K562 (cell line): ENCODE measurements around the gene NAA38. TPM values are rescaled to one million over a fixed set of nuclear protein-coding genes. Genes with fewer than 3 reads are reported as not detected.

Experiments
- FIP1L1 ChIP-seq: fragments of 200-400 bp; formaldehyde crosslinking; IDR thresholded peaks from 2 replicates; pipeline ENCODE4 v1.6.1; 2018; ENCODE audit warnings: mild to moderate bottlenecking, low read depth, low read length; ENCODE audit not compliant: poor library complexity, severe bottlenecking
- HEY1 ChIP-seq: fragments of 250-450 bp; sonication (Bioruptor Pico); IDR thresholded peaks from 2 replicates; pipeline ENCODE4 v1.5.0; 2020; ENCODE audit warnings: mild to moderate bottlenecking, moderate library complexity, borderline replicate concordance
- ILF3 ChIP-seq: fragments of 450-650 bp; IDR thresholded peaks from 2 replicates; pipeline ENCODE4 v1.6.1; 2018; ENCODE audit warnings: antibody characterized with exemption, mild to moderate bottlenecking, moderate library complexity, borderline replicate concordance
- MYC ChIP-seq, 2 experiments: fragments of 250-450 bp in 1 of 2; sonication (Bioruptor Pico) in 1 of 2; IDR thresholded peaks; 2 replicates each; pipeline versions ENCODE4 v1.5.1 to v1.6.1; 2012 to 2021; ENCODE audit warnings: low read depth in 2 of 2, borderline replicate concordance in 1 of 2, improper control_type of control experiment in 1 of 2, low read length in 1 of 2, mild to moderate bottlenecking in 1 of 2, moderate library complexity in 1 of 2
- PHF21A ChIP-seq: fragments of 450-650 bp; IDR thresholded peaks from 2 replicates; pipeline ENCODE4 v1.6.1; 2017; ENCODE audit warnings: low read depth, borderline replicate concordance
- PML ChIP-seq: IDR thresholded peaks from 2 replicates; pipeline ENCODE4 v1.6.1; 2012; ENCODE audit warnings: low read length, inconsistent platforms
- SMARCA5 ChIP-seq: fragments of 450-650 bp; IDR thresholded peaks from 2 replicates; pipeline ENCODE4 v1.6.1; 2016
- TAF1 ChIP-seq: IDR thresholded peaks from 2 replicates; pipeline ENCODE4 v1.6.1; 2011; ENCODE audit warnings: mild to moderate bottlenecking, low read length, moderate library complexity; ENCODE audit not compliant: insufficient read depth, control insufficient read depth, severe bottlenecking; ENCODE audit errors: extremely low read depth
- XRCC4 ChIP-seq: IDR thresholded peaks from one replicate; pipeline ENCODE4 v1.6.1; 2011; ENCODE audit not compliant: insufficient read depth, insufficient read length; ENCODE audit errors: extremely low read depth
- ZNF408 ChIP-seq: fragments of 250-450 bp; sonication (Bioruptor Pico); IDR thresholded peaks from 2 replicates; pipeline ENCODE4 v1.4.0; 2020; ENCODE audit warnings: low read depth, mild to moderate bottlenecking, moderate library complexity
- ZNF583 ChIP-seq: fragments of 250-450 bp; sonication (Bioruptor Pico); IDR thresholded peaks from 2 replicates; pipeline ENCODE4 v1.4.0; 2020
- polyA plus RNA-seq, 8 experiments: library from polyadenylated mRNA; depleted of rRNA in 4 of 8; stranded (reverse) in 5 of 8; unstranded in 3 of 8; fragments of >200 nt; fragmentation: Nextera tagmentation in 2 of 8; fragmentation: Illumina TruSeq in 1 of 8; extraction: Ambion mirVana in 2 of 8; extraction: Trizol in 1 of 8; gene quantifications; 2 replicates each; pipeline versions ENCODE4 v1.2.1 to v1.2.3, GENCODE V29; 2011 to 2014; ENCODE audit warnings: inconsistent platforms in 1 of 8, missing spikeins in 1 of 8
- total RNA-seq, 7 experiments: library from RNA; depleted of rRNA in 6 of 7; stranded (reverse); fragments of >200 nt in 6 of 7; fragmentation: Illumina TruSeq in 2 of 7; extraction: Trizol in 2 of 7; gene quantifications; 2 replicates each; pipeline versions ENCODE4 v1.2.1 to v1.2.3, GENCODE V29; 2011 to 2021; ENCODE audit warnings: low replicate concordance in 1 of 7
- TF ChIP-seq, protein P1 (sequence below): sonication (generic); formaldehyde crosslinking; IDR thresholded peaks from 2 replicates; pipeline ENCODE4 v1.8.1; 2023; ENCODE audit warnings: missing genetic modification reagents, mild to moderate bottlenecking, borderline replicate concordance
- TF ChIP-seq, protein P2 (sequence below): IDR thresholded peaks from 2 replicates; pipeline ENCODE4 v1.6.1; 2016; ENCODE audit warnings: missing genetic modification characterization, missing compliant biosample characterization
- TF ChIP-seq, protein P3 (sequence below), 2 experiments: IDR thresholded peaks; 2 replicates each; pipeline ENCODE4 v1.6.1; 2011; ENCODE audit warnings: borderline replicate concordance in 1 of 2, control low read depth in 1 of 2, low read depth in 1 of 2, low read length in 1 of 2, mild to moderate bottlenecking in 1 of 2, mixed read lengths in 1 of 2, moderate library complexity in 1 of 2; ENCODE audit not compliant: insufficient read depth in 1 of 2, insufficient read length in 1 of 2, poor library complexity in 1 of 2, severe bottlenecking in 1 of 2; ENCODE audit errors: extremely low read depth in 1 of 2
- TF ChIP-seq, protein P4 (sequence below): fragments of 250-450 bp; sonication (Bioruptor Pico); IDR thresholded peaks from 2 replicates; pipeline ENCODE4 v1.5.0; 2021; ENCODE audit warnings: mild to moderate bottlenecking, borderline replicate concordance

NAA38 gene
- total and polyA plus RNA-seq, 9 of the 15 experiments (the other 6 are each of a cell fraction or from before 2014, with no cell fraction given) = 16.4 to 99.8 (median 57.3) TPM

DNA sequence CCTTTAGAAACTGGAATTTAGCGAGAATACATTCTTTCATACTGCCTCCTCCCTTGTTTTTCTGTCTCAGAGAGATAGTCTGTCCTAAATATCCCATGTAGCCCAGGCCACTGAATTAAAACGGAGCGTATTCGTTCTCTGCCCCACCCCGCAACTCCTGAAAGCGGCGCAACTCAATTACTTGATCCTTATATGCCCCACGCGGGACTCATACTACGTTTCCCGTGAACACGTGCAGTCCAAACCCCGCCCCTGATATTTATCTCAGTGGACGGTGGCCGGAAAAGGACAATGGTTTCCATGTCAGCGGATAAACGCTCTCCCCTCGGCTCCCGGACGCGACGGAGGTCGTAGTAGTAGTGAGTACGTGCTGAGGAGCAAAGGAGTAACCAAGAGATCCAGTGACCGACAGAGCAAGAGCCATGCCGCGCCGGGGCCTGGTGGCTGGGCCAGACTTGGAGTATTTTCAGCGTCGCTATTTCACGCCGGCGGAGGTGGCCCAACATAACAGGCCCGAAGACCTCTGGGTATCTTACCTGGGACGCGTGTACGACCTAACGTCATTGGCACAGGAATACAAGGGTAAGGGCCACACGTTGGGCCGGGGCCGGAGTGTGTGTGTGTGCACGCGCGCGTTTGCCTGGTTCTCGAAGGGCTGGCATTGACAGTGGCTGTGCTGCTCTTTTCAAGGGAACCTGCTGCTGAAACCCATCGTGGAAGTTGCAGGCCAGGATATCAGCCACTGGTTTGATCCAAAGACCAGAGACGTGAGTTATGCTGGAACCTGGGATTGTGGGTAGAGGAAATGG is 558 bp upstream of the NAA38 start, which contains the start of gene CYB5D1 (continued):
- TF ChIP-seq, protein P1, sequence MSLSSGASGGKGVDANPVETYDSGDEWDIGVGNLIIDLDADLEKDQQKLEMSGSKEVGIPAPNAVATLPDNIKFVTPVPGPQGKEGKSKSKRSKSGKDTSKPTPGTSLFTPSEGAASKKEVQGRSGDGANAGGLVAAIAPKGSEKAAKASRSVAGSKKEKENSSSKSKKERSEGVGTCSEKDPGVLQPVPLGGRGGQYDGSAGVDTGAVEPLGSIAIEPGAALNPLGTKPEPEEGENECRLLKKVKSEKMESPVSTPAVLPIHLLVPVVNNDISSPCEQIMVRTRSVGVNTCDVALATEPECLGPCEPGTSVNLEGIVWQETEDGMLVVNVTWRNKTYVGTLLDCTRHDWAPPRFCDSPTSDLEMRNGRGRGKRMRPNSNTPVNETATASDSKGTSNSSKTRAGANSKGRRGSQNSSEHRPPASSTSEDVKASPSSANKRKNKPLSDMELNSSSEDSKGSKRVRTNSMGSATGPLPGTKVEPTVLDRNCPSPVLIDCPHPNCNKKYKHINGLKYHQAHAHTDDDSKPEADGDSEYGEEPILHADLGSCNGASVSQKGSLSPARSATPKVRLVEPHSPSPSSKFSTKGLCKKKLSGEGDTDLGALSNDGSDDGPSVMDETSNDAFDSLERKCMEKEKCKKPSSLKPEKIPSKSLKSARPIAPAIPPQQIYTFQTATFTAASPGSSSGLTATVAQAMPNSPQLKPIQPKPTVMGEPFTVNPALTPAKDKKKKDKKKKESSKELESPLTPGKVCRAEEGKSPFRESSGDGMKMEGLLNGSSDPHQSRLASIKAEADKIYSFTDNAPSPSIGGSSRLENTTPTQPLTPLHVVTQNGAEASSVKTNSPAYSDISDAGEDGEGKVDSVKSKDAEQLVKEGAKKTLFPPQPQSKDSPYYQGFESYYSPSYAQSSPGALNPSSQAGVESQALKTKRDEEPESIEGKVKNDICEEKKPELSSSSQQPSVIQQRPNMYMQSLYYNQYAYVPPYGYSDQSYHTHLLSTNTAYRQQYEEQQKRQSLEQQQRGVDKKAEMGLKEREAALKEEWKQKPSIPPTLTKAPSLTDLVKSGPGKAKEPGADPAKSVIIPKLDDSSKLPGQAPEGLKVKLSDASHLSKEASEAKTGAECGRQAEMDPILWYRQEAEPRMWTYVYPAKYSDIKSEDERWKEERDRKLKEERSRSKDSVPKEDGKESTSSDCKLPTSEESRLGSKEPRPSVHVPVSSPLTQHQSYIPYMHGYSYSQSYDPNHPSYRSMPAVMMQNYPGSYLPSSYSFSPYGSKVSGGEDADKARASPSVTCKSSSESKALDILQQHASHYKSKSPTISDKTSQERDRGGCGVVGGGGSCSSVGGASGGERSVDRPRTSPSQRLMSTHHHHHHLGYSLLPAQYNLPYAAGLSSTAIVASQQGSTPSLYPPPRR (CRISPR knock-in tag) = 0 out of 2 replicates have a peak, but pooled peaks have one; percentile 5
- TF ChIP-seq TAF1 = peak; percentile 40
- TF ChIP-seq, protein P2, sequence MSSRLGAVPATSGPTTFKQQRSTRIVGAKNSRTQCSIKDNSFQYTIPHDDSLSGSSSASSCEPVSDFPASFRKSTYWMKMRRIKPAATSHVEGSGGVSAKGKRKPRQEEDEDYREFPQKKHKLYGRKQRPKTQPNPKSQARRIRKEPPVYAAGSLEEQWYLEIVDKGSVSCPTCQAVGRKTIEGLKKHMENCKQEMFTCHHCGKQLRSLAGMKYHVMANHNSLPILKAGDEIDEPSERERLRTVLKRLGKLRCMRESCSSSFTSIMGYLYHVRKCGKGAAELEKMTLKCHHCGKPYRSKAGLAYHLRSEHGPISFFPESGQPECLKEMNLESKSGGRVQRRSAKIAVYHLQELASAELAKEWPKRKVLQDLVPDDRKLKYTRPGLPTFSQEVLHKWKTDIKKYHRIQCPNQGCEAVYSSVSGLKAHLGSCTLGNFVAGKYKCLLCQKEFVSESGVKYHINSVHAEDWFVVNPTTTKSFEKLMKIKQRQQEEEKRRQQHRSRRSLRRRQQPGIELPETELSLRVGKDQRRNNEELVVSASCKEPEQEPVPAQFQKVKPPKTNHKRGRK (tag) = no peak
- no peak for TF ChIP-seq SMARCA5
- peak; percentile 28; the same call in 1 of the 2 replicates for TF ChIP-seq PML
- TF ChIP-seq ZNF408 (CRISPR knock-in tag) = no peak
- TF ChIP-seq HEY1 (CRISPR knock-in tag) = 0 out of 2 replicates have a peak, but pooled peaks have one; percentile 32
- TF ChIP-seq ILF3 = no peak
- TF ChIP-seq FIP1L1 = no peak
- TF ChIP-seq, protein P3, sequence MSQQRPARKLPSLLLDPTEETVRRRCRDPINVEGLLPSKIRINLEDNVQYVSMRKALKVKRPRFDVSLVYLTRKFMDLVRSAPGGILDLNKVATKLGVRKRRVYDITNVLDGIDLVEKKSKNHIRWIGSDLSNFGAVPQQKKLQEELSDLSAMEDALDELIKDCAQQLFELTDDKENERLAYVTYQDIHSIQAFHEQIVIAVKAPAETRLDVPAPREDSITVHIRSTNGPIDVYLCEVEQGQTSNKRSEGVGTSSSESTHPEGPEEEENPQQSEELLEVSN (IDR thresholded peaks at IDR 0.05; ENCODE audit: borderline replicate concordance in 1 of 2, extremely low read depth in 1 of 2, insufficient read depth in 1 of 2, insufficient read length in 1 of 2, low read depth in 1 of 2, low read length in 1 of 2, poor library complexity in 1 of 2, severe bottlenecking in 1 of 2) = peak; percentile 30 to 53
- TF ChIP-seq XRCC4 = no peak
- peak; percentile 90 for TF ChIP-seq MYC (IDR thresholded peaks at IDR 0.05; ENCODE audit: low read depth, low read length)
- peak; percentile 53; the same call in 1 of the 2 replicates for TF ChIP-seq MYC (CRISPR knock-in tag; IDR thresholded peaks at IDR 0.05; ENCODE audit: borderline replicate concordance, low read depth)
- no peak for TF ChIP-seq PHF21A
- no peak for TF ChIP-seq ZNF583 (CRISPR knock-in tag)
- TF ChIP-seq, protein P4, sequence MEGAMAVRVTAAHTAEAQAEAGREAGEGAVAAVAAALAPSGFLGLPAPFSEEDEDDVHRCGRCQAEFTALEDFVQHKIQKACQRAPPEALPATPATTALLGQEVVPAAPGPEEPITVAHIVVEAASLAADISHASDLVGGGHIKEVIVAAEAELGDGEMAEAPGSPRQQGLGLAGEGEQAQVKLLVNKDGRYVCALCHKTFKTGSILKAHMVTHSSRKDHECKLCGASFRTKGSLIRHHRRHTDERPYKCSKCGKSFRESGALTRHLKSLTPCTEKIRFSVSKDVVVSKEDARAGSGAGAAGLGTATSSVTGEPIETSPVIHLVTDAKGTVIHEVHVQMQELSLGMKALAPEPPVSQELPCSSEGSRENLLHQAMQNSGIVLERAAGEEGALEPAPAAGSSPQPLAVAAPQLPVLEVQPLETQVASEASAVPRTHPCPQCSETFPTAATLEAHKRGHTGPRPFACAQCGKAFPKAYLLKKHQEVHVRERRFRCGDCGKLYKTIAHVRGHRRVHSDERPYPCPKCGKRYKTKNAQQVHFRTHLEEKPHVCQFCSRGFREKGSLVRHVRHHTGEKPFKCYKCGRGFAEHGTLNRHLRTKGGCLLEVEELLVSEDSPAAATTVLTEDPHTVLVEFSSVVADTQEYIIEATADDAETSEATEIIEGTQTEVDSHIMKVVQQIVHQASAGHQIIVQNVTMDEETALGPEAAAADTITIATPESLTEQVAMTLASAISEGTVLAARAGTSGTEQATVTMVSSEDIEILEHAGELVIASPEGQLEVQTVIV (CRISPR knock-in tag) = no peak
